A549 (cell line): ENCODE results near the gene CDH4.

ENCODE experiments used
- POLR2A ChIP-seq: IDR thresholded peaks from 2 replicates; pipeline ENCODE4 v1.6.1; 2012; ENCODE audit warnings: mild to moderate bottlenecking, low read length
- RCOR1 ChIP-seq: fragments of 150-350 bp; IDR thresholded peaks from 2 replicates; pipeline ENCODE4 v1.6.1; 2014; ENCODE audit warnings: antibody characterized with exemption, low read length, low read depth
- TF ChIP-seq, protein P1 (sequence below): fragments of >200 bp; sonication (Bioruptor Twin); formaldehyde crosslinking; IDR thresholded peaks from 3 replicates; pipeline ENCODE4 v1.5.1; 2016

DNA sequence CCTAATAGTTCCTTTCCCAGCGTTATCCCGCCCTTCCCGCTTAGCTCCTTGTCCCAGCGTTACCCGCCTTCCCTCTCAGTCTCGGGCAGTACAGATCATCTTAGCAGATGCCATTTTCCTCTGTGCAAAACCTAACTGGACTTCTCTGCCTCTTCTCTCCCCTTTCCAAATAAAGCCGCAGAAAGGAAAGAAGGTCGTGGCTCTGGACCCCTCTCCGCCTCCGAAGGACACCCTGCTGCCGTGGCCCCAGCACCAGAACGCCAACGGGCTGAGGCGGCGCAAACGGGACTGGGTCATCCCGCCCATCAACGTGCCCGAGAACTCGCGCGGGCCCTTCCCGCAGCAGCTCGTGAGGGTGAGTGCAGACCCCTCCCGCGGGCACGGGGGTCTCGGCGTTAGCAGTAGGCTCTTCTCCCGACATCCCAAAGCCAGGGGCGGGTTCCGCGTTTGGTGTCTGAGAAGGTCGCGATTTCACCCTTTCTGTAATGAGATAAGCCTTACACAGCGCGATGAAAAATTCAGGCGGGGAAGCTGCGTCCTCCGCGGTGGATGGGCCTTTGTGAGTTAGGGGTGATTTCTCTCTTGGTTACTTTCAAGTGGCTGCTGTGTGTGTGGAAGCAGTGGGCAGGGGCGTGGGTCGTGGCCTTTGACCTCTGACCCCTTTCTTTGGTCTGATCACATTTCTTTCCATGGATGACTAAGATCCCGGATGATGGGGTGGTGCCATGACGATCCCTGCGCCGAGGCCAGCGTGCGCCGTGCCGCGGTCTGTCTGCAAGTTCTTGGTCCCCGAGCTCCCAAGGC, 521.0 kb downstream of the CDH4 start:
- TF ChIP-seq, protein P1, sequence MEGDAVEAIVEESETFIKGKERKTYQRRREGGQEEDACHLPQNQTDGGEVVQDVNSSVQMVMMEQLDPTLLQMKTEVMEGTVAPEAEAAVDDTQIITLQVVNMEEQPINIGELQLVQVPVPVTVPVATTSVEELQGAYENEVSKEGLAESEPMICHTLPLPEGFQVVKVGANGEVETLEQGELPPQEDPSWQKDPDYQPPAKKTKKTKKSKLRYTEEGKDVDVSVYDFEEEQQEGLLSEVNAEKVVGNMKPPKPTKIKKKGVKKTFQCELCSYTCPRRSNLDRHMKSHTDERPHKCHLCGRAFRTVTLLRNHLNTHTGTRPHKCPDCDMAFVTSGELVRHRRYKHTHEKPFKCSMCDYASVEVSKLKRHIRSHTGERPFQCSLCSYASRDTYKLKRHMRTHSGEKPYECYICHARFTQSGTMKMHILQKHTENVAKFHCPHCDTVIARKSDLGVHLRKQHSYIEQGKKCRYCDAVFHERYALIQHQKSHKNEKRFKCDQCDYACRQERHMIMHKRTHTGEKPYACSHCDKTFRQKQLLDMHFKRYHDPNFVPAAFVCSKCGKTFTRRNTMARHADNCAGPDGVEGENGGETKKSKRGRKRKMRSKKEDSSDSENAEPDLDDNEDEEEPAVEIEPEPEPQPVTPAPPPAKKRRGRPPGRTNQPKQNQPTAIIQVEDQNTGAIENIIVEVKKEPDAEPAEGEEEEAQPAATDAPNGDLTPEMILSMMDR, result no peak
- TF ChIP-seq POLR2A (no peak), RCOR1 (no peak)
